Thymus (tissue), 11 donors: ENCODE results near the gene HLCS. TPM values are rescaled to one million over a fixed set of nuclear protein-coding genes. Genes with fewer than 3 reads are reported as not detected.
A peak's percentile ranks its signal among the peaks of the same experiment; 100 is the strongest.
"Not testable (repeated sequence)": the region's sequence is repeated elsewhere in the genome, so short reads cannot be mapped to it uniquely, and the experiment has no call there.

ENCODE experiments used
- DNase-seq, 9 donors: peaks; one replicate each; pipeline ENCODE4 v3.0.0-alpha.2; 2013; ENCODE audit warnings: low spot score in 9 of 9, low read depth in 6 of 9, missing footprints in 1 of 9
- H3K27ac ChIP-seq, 2 donors: one replicate each; pipeline ENCODE4 v1.5.1; 2013; ENCODE audit warnings: control low read depth in 1 of 2, low read depth in 1 of 2, low read length in 1 of 2, mild to moderate bottlenecking in 1 of 2, moderate library complexity in 1 of 2
- H3K27me3 ChIP-seq, 2 donors: one replicate each; pipeline ENCODE4 v1.5.1; 2013; ENCODE audit warnings: low read length in 1 of 2; ENCODE audit not compliant: control insufficient read depth in 2 of 2, insufficient read depth in 1 of 2
- H3K36me3 ChIP-seq, 2 donors: one replicate each; pipeline ENCODE4 v1.5.1; 2013; ENCODE audit warnings: low read length in 1 of 2, mild to moderate bottlenecking in 1 of 2, moderate library complexity in 1 of 2; ENCODE audit not compliant: control insufficient read depth in 2 of 2, insufficient read depth in 2 of 2
- H3K4me1 ChIP-seq, 2 donors: one replicate each; pipeline ENCODE4 v1.5.1; 2013; ENCODE audit warnings: low read length in 2 of 2; ENCODE audit not compliant: control insufficient read depth in 2 of 2, insufficient read depth in 2 of 2
- H3K4me3 ChIP-seq, 2 donors: one replicate each; pipeline ENCODE4 v1.5.1; 2013; ENCODE audit warnings: low read length in 2 of 2, control low read depth in 1 of 2, mild to moderate bottlenecking in 1 of 2
- H3K9me3 ChIP-seq, 2 donors: one replicate each; pipeline ENCODE4 v1.5.1; 2013; ENCODE audit warnings: low read length in 1 of 2, mild to moderate bottlenecking in 1 of 2; ENCODE audit not compliant: control insufficient read depth in 2 of 2, insufficient read depth in 1 of 2
- WGBS: extraction: QIAGEN DNeasy Blood & Tissue Kit; methylation state at CpG from one replicate; pipeline ENCODE4 v1.1.7; 2013; 5-methylcytosine and 5-hydroxymethylcytosine counted together
- polyA plus RNA-seq: library from polyadenylated mRNA; stranded (reverse); fragments of 200-250 nt; gene quantifications from one replicate; pipeline ENCODE4 v1.2.3, GENCODE V29; 2013
- total RNA-seq: library from RNA; stranded (reverse); fragments of 120-200 nt; gene quantifications from one replicate; pipeline ENCODE4 v1.2.4, GENCODE V29; 2013
- donor health status: healthy.

Gene HLCS
- total and polyA plus RNA-seq, 2 donors, result 4.6 to 5.4 TPM

DNA sequence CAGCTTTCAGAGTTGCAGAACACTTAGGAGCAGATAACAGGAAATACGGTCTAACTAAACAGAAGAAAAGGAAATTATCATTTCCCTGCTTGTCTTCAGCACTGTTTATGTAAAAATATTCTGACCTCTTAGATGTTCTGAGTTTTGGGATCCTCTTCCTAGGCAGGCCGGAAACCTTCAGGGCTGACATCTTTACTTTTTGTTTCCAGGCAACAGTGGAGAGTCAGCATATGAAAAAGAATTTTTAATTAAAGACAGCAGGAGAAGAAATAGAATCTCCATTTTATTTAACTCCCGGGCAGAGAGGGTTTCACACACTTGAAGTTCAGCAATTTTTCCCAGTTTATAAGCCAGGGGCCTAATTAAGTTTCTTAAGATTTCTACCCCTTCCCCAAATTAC lies 35.0 kb upstream of the HLCS start:
- H3K27ac ChIP-seq, result no peak overlapping the region
- peaks cover 0 to 5% of the 10 kb centered on the region in 2 donors for H3K9me3 ChIP-seq
- 60% methylated on average over 3 of the region's 3 CpGs for WGBS
- peaks cover 11 to 27% of the 10 kb centered on the region in 2 donors for H3K27me3 ChIP-seq
- peaks cover 0 to 6% of the 10 kb centered on the region in 2 donors for H3K4me1 ChIP-seq
- H3K36me3 ChIP-seq, result no peaks in the 10 kb centered on the region
- no peak for DNase-seq
- H3K4me3 ChIP-seq, result no peak overlapping the region

DNA sequence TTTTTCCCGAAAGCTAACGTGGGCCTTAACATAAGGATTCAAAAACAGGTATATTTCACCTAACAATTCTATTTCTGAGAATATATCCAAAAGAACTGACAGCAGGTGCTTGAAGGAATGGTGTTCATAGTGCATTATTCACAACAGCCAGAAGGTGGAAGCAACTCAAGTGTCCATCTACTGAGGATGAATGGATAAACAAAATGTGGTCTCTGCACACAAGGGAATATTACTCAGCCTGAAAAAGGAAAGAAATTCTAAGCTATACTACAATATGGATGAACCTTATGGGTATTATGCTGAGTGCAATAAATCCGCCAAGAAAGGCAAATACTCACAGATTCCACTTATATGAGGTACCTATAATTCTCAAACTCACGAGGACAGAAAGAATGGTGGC lies 33.9 kb upstream of the HLCS start:
- 88% methylated on average over 4 of the region's 4 CpGs for WGBS
- H3K36me3 ChIP-seq, result no peaks in the 10 kb centered on the region
- no peak overlapping the region for H3K4me3 ChIP-seq
- H3K27me3 ChIP-seq, result peaks cover 2 to 17% of the 10 kb centered on the region in 2 donors
- no peak overlapping the region for H3K27ac ChIP-seq
- no peak for DNase-seq
- no peaks in the 10 kb centered on the region for H3K4me1 ChIP-seq
- H3K9me3 ChIP-seq, result no peaks in the 10 kb centered on the region

DNA sequence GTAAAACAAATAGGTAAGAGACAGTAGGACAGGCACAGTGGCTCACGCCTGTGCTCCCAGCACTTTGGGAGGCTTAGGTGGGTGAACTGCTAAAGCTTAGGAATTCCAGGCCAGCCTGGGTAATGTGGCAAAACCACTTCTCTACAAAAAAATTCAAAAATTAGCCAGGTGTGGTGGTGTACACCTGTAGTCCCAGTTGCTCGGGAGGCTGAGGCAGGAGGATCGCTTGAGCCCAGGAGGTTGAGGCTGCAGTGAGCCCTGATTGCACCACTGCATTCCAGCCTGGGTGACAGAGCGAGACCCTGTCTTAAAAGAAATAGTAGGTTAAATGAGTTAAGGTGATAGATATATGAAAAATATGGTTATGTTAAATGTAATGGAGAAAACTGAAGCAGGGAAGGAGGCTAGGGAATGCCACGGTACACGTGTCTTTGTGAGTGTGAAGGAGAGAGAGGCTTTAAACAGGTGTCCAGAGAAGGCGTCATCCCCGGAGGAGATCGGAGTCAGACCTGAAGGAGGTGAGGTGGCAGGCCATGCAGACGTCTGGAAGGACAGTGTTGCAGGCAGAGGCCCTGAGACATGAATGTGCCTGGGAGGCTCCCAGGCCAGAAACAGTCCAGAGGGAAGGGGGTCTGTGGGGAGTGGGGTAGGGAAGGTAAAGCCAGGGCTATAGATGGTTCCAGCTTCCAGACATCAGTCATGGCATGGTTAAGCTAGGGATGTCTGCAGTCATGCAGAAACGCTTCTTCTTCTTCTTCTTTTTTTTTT lies 32.8 kb upstream of the HLCS start:
- H3K36me3 ChIP-seq, result no peaks in the 10 kb centered on the region
- H3K27ac ChIP-seq, result no peak overlapping the region
- H3K4me1 ChIP-seq, result peaks cover 0 to 4% of the 10 kb centered on the region in 2 donors
- peaks cover 0 to 13% of the 10 kb centered on the region in 2 donors for H3K27me3 ChIP-seq
- H3K9me3 ChIP-seq, result peaks cover 0 to 4% of the 10 kb centered on the region in 2 donors
- WGBS, result 97% methylated on average over 11 of the region's 11 CpGs
- DNase-seq, result no peak
- H3K4me3 ChIP-seq, result no peak overlapping the region

DNA sequence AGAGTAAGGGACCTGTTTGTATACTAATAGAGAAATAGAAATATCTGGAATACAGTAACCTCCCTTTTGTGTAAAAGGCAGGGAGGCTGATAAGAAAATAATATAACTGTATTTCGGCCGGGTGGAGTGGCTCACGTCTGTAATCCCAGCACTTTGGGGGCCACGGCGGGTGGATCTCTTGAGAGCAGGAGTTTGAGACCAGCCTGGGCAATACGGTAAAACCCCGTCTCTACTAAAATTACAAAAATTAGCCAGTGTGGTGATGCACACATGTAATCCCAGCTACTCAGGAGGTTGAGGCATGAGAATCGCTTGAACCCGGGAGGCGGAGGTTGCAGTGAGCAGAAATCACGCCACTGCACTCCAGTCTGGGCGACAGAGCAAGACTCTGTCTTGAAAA lies 28.8 kb upstream of the HLCS start:
- not testable (repeated sequence) for H3K9me3 ChIP-seq, H3K27me3 ChIP-seq, H3K36me3 ChIP-seq, H3K4me1 ChIP-seq, H3K4me3 ChIP-seq, H3K27ac ChIP-seq, DNase-seq
- WGBS, result 97% methylated on average over 12 of the region's 12 CpGs

DNA sequence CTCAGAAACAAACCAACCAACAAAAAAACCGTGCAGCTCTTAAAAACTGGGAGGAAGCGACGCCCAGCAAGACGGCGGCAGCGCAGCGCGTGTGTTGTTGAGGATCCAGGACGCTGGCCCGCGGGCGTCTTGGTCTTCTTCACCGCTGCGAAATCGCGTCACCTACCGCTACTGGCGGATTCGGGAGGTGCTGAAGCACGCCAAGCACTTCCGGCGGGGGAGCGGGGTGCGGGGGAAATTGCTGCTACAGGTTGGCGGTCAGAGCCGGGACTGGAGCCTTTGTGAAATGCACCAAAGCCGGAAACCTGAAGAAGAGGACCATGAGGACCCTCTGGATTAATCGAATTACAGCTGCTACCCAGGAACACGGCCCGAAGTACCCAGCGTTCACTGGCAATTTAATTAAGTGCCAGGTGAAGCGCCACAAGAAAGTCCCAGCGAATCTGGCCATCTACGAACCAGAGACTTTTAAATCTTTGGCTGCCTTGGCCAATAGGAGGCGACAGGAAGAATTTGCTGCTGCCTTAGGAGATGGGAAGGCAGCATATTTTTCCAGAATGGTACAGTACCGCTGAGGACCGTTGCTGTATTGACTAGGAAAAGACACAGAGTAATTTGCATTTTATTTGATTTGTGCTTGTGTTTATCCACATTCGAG lies 28.2 kb upstream of the HLCS start:
- Histone ChIP-seq H3K4me1 (peaks cover 0 to 8% of the 10 kb centered on the region in 2 donors), H3K27me3 (peaks cover 0 to 9% of the 10 kb centered on the region in 2 donors), H3K4me3 (peak overlapping the region in 1 of 2 donors; percentile 25), H3K27ac (no peak overlapping the region), H3K9me3 (peaks cover 0 to 8% of the 10 kb centered on the region in 2 donors), H3K36me3 (no peaks in the 10 kb centered on the region)
- 40% methylated on average over 38 of the region's 38 CpGs for WGBS
- DNase-seq, result peak in 5 of 9 donors; percentile 15 to 47 (median 31)

DNA sequence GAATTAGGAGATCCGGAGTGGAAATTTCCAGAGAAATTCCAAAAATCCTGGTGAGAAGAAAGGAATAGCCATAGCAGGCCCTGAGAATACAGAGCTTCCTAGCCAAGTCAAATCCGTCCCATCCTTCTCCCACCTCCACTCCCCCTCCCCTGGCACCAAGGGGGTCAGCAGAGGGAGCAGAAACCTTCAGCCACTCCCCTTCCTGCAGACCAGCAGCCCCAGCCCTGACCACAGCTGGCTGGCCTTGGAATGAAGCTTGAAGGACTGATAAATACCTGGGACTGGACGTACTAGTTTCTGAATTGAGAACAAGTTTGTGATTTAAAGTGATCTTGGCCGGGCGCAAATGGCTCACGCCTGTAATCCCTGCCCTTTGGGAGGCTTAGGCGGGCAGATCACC lies 26.2 kb upstream of the HLCS start:
- H3K36me3 ChIP-seq, result no peaks in the 10 kb centered on the region
- no peak overlapping the region for H3K4me3 ChIP-seq
- H3K27me3 ChIP-seq, result peaks cover 0 to 9% of the 10 kb centered on the region in 2 donors
- peaks cover 0 to 8% of the 10 kb centered on the region in 2 donors for H3K9me3 ChIP-seq
- H3K27ac ChIP-seq, result no peak overlapping the region
- peaks cover 3 to 11% of the 10 kb centered on the region in 2 donors for H3K4me1 ChIP-seq
- WGBS, result 96% methylated on average over 7 of the region's 7 CpGs
- no peak for DNase-seq

DNA sequence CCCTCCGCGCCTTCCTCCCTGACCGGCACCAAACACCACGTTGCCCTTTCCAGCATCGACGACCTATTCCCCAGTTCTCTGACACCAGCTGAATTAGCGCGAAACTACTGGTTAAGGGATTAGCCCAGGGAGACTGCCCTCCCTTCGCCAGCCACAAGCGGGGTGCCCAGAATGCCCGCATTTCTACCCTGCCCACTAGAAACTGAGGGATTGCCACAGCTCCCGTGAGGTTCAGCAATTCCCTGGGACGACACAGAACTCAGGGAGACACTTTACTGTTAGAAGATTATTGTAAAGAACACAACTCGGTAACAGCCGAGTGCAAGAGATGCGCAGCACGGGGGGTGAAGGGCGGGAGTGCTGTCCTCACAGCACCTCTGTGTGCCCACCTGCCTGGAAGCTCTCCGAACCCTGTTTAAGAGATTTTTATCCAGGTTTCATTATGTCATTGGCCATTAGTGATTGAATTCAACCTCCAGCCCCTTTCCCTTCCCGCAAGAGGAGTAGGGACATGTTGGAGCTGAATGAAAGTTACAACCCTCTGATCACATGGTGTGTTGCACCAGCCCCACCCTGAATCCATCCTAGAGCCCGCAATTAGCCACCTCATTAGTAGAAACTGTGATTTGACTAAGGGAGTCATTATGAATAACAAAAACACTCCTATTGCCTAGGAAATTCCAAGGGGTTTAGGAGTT lies 24.2 kb upstream of the HLCS start:
- WGBS, result 84% methylated on average over 21 of the region's 21 CpGs
- DNase-seq, result no peak
- H3K27ac ChIP-seq, result no peak overlapping the region
- peaks cover 0 to 9% of the 10 kb centered on the region in 2 donors for H3K27me3 ChIP-seq
- peaks cover 0 to 8% of the 10 kb centered on the region in 2 donors for H3K9me3 ChIP-seq
- no peaks in the 10 kb centered on the region for H3K36me3 ChIP-seq
- peaks cover 3 to 11% of the 10 kb centered on the region in 2 donors for H3K4me1 ChIP-seq
- peak overlapping the region; percentile 50 to 87 for H3K4me3 ChIP-seq

DNA sequence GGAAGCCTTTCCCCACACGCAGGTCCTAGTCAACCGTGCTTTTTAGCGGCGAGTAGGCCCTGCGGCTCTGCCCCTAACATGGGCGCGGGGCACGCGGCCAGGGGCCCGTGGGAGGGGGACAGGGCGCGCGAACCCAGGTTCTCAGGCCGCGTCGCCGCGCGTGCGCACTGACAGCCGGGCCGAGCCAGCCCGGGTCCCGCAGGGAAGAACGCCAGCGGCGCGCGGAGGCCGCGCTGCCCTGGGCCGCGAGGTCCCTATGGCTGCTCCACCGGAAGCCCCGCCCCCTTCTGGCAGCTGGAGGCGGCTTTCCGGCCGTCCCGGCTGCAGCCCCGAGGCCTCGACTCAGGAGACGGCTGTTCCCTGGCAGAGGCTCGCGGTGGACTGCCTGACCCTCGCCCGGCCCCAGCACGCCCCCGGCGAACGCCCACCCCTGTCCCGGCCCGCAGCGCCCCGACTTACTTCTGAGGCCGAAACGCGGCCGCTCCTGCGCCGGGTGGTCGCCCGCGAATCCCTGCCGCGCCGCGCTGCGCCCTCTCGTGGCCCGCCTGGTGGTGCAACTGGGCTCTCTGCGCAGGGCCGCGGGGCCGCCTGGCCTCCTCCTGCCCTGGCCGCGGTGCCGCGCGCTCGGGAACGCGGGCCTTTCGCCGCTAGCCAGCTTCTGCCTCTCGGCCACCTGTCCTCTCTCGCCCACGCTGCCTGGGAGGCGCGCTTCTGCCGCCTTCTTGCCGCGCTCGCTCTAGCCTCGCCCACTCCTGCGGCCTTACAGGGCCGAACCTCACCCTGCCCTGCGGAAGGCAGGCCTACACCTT lies 23.4 kb upstream of the HLCS start:
- H3K27me3 ChIP-seq, result peaks cover 0 to 9% of the 10 kb centered on the region in 2 donors
- peak overlapping the region; percentile 50 to 87 for H3K4me3 ChIP-seq
- peak; percentile 52 to 87 (median 76) for DNase-seq
- WGBS, result 5% methylated on average over 97 of the region's 97 CpGs
- peaks cover 0 to 8% of the 10 kb centered on the region in 2 donors for H3K9me3 ChIP-seq
- no peaks in the 10 kb centered on the region for H3K36me3 ChIP-seq
- peak overlapping the region; percentile 75 to 86 for H3K27ac ChIP-seq
- H3K4me1 ChIP-seq, result peaks cover 3 to 10% of the 10 kb centered on the region in 2 donors
